HFFc6 (cell line): ENCODE results near the gene P2RX4. TPM values are rescaled to one million over a fixed set of nuclear protein-coding genes. Genes with fewer than 3 reads are reported as not detected.

ENCODE experiments used
- DNase-seq: peaks from one replicate; pipeline ENCODE4 v3.0.0-alpha.2; 2018
- H3K27ac Mint-ChIP-seq: 2 replicates; pipeline ENCODE4 v1.8.0; 2020; ENCODE audit warnings: mild to moderate bottlenecking, mixed read lengths
- H3K27me3 Mint-ChIP-seq: 2 replicates; pipeline ENCODE4 v1.8.0; 2021; ENCODE audit warnings: mild to moderate bottlenecking, moderate library complexity, mixed read lengths; ENCODE audit not compliant: insufficient read depth
- H3K36me3 Mint-ChIP-seq: 2 replicates; pipeline ENCODE4 v1.8.0; 2021; ENCODE audit warnings: low read depth, mixed read lengths
- H3K4me1 Mint-ChIP-seq: 2 replicates; pipeline ENCODE4 v1.8.0; 2020; ENCODE audit warnings: low read depth, mixed read lengths
- H3K4me3 Mint-ChIP-seq: 2 replicates; pipeline ENCODE4 v1.8.0; 2020; ENCODE audit warnings: mild to moderate bottlenecking, moderate library complexity, mixed read lengths
- H3K9me3 Mint-ChIP-seq: 2 replicates; pipeline ENCODE4 v1.8.0; 2020; ENCODE audit warnings: mild to moderate bottlenecking, mixed read lengths
- total RNA-seq, 6 experiments: library from RNA; stranded (reverse); fragmentation: NEBNext Ultra II Directional; extraction: Animal tissue kit (Norgen Biotek cat#: 25700); gene quantifications; 2 replicates in 1 of 6; 3 replicates in 5 of 6; pipeline ENCODE4 v1.2.3, GENCODE V29; 2021
- TF ChIP-seq, protein P1 (sequence below): fragments of 200-600 bp; sonication (generic); IDR thresholded peaks from 2 replicates; pipeline ENCODE4 v1.5.0; 2021; ENCODE audit warnings: antibody characterized with exemption, mild to moderate bottlenecking

The P2RX4 gene
- total RNA-seq, 6 experiments from 2014 or later = 7.7 to 13.0 (median 9.6) TPM

GRCh38 chr12:121172145-121172544 is 37.8 kb upstream of the P2RX4 start:
- peaks cover 26% of the 10 kb centered on the region for H3K4me1 Mint-ChIP-seq
- H3K4me3 Mint-ChIP-seq = no peak overlapping the region
- no peak for DNase-seq
- TF ChIP-seq, protein P1, sequence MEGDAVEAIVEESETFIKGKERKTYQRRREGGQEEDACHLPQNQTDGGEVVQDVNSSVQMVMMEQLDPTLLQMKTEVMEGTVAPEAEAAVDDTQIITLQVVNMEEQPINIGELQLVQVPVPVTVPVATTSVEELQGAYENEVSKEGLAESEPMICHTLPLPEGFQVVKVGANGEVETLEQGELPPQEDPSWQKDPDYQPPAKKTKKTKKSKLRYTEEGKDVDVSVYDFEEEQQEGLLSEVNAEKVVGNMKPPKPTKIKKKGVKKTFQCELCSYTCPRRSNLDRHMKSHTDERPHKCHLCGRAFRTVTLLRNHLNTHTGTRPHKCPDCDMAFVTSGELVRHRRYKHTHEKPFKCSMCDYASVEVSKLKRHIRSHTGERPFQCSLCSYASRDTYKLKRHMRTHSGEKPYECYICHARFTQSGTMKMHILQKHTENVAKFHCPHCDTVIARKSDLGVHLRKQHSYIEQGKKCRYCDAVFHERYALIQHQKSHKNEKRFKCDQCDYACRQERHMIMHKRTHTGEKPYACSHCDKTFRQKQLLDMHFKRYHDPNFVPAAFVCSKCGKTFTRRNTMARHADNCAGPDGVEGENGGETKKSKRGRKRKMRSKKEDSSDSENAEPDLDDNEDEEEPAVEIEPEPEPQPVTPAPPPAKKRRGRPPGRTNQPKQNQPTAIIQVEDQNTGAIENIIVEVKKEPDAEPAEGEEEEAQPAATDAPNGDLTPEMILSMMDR = no peak
- no peak overlapping the region for H3K27ac Mint-ChIP-seq
- no peaks in the 10 kb centered on the region for H3K9me3 Mint-ChIP-seq
- no peaks in the 10 kb centered on the region for H3K36me3 Mint-ChIP-seq
- H3K27me3 Mint-ChIP-seq = peaks cover 6% of the 10 kb centered on the region

GRCh38 chr12:121175383-121176119 is 34.4 kb upstream of the P2RX4 start:
- H3K36me3 Mint-ChIP-seq = no peaks in the 10 kb centered on the region
- DNase-seq = no peak
- H3K4me1 Mint-ChIP-seq = peaks cover 22% of the 10 kb centered on the region
- TF ChIP-seq, protein P1 = no peak
- H3K4me3 Mint-ChIP-seq = peak overlapping the region; percentile 52
- H3K27me3 Mint-ChIP-seq = peaks cover 8% of the 10 kb centered on the region
- H3K9me3 Mint-ChIP-seq = no peaks in the 10 kb centered on the region
- no peak overlapping the region for H3K27ac Mint-ChIP-seq

DNA sequence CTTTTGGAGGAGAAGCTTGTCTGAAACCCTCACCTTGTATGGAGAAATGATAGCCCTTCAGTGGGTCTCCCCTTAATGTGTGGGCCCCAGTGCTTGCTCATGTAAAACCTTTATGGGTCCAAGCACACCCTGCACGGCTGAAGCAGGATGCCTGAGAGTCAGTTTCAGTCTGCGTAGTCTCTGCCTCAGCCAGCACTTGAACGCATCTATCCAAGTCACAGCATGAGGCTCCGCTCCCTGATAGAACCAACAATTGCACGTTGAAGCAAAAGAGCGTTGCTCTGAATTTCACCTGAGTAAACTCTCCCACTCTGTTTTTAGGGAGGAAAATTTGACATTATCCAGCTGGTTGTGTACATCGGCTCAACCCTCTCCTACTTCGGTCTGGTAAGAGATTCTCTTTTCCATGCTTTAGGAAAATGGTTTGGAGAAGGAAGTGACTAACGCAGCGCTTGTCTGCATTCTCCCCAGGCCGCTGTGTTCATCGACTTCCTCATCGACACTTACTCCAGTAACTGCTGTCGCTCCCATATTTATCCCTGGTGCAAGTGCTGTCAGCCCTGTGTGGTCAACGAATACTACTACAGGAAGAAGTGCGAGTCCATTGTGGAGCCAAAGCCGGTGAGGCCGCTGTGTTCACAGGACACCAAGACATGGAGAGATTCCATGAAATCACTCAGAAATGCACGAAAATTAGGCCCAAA is 33.0 kb upstream of the P2RX4 start:
- H3K27me3 Mint-ChIP-seq = peaks cover 2% of the 10 kb centered on the region
- H3K36me3 Mint-ChIP-seq = peaks cover 1% of the 10 kb centered on the region; the same call in 1 of the 2 replicates
- H3K4me1 Mint-ChIP-seq = peaks cover 12% of the 10 kb centered on the region
- H3K9me3 Mint-ChIP-seq = peaks cover 1% of the 10 kb centered on the region; the same call in 1 of the 2 replicates
- DNase-seq = no peak
- TF ChIP-seq, protein P1 = no peak
- no peak overlapping the region for H3K27ac Mint-ChIP-seq
- no peak overlapping the region for H3K4me3 Mint-ChIP-seq

DNA sequence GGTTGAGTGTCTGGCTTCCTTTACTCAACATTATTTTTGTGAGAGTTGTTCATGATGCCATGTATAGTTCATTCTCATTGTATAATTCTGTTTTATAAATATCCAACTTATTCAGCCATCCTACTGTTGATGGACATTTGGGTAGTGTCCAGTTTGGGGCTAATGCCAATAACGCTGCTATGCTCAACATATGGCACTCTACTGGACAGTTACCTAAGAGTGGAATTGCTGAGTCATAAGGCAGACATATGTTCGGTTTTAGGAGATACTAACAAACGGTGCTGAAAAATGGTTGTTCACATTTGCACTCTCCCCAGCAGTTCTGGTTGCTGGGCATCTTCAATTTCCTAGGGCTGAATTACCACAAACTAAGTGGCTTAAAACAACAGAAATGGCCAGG is 28.7 kb upstream of the P2RX4 start:
- no peak overlapping the region; the same call in 1 of the 2 replicates for H3K27ac Mint-ChIP-seq

DNA sequence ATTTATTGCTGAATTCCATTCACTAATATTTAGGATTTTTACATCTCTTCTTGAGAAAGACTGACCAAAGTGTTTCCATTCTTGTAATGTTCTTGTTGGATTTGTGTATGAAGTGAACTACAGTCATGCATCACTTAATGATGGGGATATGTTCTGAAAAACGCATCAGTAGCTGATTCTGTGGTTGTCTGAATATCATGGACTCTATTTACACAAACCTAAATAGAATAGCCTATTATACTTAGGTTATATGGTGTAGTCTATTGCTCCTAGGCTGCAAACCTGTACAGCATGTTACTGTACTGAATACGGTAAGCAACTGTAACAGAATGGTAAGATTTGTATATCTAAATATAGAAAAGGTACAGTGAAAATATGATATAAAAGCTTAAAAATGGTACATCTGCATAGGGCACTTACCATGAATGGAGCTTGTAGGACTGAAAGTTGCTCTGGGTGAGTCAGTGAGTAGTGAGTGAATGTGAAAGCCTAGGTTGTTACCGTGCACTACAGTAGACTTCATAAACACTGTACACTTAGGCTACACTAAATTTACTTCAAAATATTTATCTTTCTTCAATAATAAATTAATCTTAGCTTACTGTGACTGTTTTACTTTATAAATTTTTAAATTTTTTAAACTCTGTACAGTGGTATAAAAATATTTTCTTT is 27.6 kb upstream of the P2RX4 start:
- H3K4me3 Mint-ChIP-seq = no peak overlapping the region
- TF ChIP-seq, protein P1 = no peak
- H3K27me3 Mint-ChIP-seq = peaks cover 2% of the 10 kb centered on the region; the same call in 1 of the 2 replicates
- H3K9me3 Mint-ChIP-seq = peaks cover 5% of the 10 kb centered on the region; the same call in 1 of the 2 replicates
- H3K4me1 Mint-ChIP-seq = no peaks in the 10 kb centered on the region
- peaks cover 3% of the 10 kb centered on the region; the same call in 1 of the 2 replicates for H3K36me3 Mint-ChIP-seq
- no peak for DNase-seq
- H3K27ac Mint-ChIP-seq = no peak overlapping the region

More for the DNA sequence above, 28.7 kb upstream of the P2RX4 start:
- peaks cover 2% of the 10 kb centered on the region for H3K27me3 Mint-ChIP-seq
- peaks cover under 1% of the 10 kb centered on the region for H3K4me1 Mint-ChIP-seq
- peaks cover 3% of the 10 kb centered on the region; the same call in 1 of the 2 replicates for H3K36me3 Mint-ChIP-seq
- no peak for DNase-seq
- TF ChIP-seq, protein P1 = no peak
- H3K9me3 Mint-ChIP-seq = peaks cover 5% of the 10 kb centered on the region; the same call in 1 of the 2 replicates
- no peak overlapping the region for H3K4me3 Mint-ChIP-seq
